Stimulated activated CD4-positive, alpha-beta T cell treated with anti-CD3 and anti-CD28 coated beads, TNF-alpha, amount 100 ng/mL, for 1 hour (primary cell): Measurements from ENCODE around the gene PTPDC1.
"Not testable (repeated sequence)": the region's sequence is repeated elsewhere in the genome, so short reads cannot be mapped to it uniquely, and the experiment has no call there.

ENCODE experiments used
- DNase-seq, 3 donors: peaks; one replicate each; pipeline ENCODE4 v3.0.0-alpha.2; 2020; ENCODE audit warnings: low read depth in 3 of 3, low spot score in 1 of 3

The PTPDC1 gene

DNA sequence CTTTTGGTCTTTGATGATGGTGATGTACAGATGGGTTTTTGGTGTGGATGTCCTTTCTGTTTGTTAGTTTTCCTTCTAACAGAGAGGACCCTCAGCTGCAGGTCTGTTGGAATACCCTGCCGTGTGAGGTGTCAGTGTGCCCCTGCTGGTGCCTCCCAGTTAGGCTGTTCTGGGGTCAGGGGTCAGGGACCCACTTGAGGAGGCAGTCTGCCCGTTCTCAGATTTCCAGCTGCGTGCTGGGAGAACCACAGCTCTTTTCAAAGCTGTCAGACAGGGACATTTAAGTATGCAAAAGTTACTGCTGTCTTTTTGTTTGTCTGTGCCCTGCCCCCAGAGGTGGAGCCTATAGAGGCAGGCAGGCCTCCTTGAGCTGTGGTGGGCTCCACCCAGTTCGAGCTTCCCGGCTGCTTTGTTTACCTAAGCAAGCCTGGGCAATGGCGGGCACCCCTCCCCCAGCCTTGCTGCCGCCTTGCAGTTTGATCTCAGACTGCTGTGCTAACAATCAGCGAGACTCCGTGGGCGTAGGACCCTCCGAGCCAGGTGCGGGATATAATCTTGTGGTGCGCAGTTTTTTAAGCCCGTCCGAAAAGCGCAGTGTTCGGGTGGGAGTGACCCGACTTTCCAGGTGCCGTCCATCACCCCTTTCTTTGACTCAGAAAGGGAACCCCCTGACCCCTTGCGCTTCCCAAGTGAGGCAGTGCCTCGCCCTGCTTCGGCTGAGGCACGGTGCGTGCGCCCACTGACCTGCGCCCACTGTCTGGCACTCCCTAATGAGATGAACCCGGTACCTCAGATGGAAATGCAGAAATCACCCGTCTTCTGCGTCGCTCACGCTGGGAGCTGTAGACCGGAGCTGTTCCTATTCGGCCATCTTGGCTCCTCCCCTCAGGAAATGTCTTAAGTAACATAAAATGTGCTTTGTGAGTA lies 10.2 kb downstream of the PTPDC1 start:
- not testable (repeated sequence) for DNase-seq

DNA sequence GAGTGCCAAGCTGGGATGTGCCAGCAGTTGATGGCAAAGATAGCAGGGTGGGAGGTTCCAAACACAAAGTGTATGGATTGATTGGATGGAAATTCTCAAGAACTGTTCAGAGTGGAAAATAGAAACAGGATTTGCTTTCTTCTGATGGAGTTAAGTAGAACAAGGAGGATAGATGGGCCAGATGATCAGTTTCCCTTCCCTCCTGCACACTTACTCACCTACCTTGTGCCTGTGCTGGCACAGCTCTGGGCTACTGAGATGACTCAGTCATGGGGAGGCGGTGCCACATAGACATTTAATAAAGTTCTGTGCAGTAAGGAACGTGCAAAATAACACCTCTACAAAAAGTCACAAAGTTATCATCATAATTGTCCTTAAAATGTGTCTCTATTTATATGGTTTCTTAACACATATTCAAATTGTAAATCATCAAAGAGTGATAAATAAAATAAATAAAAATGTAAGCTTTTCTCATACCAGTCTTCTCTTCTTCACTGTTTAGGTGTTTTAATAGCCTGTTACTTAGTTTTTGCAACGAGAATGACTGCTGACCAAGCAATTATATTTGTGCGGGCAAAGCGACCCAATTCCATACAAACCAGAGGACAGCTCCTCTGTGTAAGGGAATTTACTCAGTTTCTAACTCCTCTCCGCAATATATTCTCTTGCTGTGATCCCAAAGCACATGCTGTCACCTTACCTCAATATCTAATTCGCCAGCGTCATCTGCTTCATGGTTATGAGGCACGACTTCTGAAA lies 12.7 kb downstream of the PTPDC1 start:
- no peak for DNase-seq

DNA sequence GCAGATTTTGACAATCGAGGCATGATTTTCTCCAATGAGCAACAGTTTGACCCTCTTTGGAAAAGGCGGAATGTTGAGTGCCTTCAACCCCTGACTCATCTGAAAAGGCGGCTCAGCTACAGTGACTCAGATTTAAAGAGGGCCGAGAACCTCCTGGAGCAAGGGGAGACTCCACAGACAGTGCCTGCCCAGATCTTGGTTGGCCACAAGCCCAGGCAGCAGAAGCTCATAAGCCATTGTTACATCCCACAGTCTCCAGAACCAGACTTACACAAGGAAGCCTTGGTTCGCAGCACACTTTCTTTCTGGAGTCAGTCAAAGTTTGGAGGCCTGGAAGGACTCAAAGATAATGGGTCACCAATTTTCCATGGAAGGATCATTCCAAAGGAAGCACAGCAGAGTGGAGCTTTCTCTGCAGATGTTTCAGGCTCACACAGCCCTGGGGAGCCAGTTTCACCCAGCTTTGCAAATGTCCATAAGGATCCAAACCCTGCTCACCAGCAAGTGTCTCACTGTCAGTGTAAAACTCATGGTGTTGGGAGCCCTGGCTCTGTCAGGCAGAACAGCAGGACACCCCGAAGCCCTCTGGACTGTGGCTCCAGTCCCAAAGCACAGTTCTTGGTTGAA lies 13.6 kb downstream of the PTPDC1 start:
- DNase-seq: no peak

DNA sequence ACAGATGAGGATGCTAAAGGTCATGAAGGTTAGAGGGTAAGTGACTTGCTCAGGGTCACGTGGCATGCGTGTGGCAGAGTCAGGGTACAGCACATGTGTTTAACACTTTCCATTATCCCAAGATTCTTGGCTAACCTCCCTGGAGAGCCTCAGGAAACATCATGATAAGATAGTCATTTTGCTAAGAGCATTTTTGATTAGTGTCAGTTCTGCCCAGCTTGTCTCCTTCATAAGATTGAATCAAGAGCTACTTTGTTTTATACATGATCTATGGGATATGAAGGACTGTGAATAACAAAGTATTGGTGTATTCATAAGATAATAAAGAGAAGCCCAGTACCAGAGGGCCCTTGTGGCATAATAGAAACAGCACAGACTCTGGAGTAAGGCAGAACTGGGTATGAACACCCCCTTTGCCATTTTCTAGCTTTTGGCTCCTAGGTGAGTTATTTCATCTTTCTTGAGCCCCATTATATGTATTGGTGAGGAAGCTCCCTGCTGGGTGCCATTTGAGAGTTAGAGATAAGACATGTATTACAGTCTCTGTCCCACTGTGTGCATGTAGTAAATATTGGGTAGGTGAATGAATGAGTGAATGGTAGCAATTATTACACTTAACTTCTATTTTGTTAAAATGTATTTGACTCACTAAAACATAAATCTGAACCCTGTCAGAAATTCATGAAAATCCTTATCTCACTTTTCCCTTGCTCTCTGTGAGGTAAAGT lies 16.1 kb downstream of the PTPDC1 start:
- no peak for DNase-seq

DNA sequence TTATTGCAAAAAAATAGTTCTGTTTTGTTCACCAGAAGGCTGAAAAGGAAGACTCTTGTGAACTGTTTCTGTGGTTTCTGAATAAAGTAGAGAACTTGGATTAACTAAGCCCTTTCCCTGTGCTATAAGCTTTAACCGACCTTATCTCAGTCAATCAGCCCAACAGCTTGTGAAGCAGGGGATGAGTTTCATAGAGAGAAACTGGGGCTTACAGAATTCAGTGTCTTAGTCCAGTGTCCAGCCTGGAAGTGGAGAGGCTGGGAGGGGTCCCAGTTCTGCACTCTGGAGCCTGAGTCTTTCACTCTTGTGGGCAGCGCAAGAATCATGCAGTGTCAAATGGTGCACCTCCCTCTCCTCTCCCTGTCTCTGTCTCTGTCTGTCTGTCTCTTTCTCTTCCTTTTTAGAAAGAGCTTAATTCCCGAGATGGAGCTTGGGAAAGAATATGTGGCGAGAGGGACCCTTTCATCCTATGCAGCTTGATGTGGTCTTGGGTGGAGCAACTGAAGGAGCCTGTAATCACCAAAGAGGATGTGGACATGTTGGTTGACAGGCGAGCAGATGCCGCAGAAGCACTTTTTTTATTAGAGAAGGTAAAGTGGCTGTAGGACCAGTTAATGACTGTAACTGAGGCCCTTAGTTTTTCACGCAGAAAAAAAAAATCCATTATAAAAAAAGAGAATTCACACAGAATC lies 17.0 kb downstream of the PTPDC1 start:
- DNase-seq: no peak

DNA sequence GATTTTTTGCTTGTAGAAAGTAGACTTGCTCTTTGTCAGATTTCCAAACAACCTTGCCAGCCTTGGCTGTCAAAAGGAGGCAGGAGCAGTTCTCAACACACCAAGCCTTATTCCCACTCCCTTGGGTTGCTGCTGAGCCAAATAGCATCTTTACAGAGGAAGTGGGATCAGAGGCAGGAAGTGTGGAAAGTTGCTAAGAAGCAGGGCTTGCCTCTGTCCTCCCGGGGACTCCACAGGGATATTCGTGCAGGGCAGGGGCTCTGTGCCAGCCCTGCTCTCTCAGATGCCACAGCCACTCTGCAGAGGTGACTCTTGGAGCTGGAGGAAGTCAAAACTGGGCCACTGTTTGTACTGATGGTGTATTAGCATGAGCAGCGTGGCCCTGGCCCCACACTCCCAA lies 24.3 kb downstream of the PTPDC1 start:
- DNase-seq: no peak

DNA sequence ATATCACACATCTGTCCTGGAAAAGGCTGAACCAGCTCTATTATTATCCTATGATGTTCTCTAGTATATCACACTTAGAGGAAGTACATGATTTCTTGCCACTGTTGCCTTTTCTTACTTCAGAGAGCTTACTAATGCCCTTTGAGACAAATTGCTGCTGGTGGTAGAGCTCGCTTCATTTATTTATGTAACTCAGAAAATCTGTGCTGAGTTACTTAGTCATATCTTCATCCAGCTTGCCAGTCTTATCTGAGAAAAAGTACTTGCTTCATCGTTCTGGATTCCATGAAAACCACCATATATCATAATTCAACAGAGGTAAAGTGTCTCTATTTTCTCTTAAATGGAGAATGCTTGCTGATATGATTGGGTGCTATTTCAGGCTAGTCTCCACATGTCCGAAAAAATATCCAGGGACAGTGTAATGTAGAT lies 26.6 kb downstream of the PTPDC1 start:
- no peak for DNase-seq

DNA sequence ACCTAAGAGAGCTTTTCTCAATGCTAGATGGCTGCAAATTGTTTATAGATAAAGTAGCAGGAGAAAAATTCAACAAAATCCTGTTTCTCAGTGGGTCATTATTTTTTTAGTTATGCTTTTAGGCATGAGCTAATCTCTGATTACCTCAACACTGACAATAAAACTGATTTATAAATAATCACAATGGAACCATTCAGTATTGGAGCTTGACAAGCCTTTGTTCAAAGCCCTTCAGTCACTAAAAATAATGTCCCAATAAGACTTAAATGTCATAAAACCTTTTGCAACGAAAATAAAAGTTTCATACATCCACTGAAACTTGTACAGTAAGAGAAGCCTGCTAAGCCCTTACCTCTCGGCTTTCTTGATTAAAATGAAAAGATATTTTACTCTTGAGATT lies 27.2 kb downstream of the PTPDC1 start:
- no peak for DNase-seq

DNA sequence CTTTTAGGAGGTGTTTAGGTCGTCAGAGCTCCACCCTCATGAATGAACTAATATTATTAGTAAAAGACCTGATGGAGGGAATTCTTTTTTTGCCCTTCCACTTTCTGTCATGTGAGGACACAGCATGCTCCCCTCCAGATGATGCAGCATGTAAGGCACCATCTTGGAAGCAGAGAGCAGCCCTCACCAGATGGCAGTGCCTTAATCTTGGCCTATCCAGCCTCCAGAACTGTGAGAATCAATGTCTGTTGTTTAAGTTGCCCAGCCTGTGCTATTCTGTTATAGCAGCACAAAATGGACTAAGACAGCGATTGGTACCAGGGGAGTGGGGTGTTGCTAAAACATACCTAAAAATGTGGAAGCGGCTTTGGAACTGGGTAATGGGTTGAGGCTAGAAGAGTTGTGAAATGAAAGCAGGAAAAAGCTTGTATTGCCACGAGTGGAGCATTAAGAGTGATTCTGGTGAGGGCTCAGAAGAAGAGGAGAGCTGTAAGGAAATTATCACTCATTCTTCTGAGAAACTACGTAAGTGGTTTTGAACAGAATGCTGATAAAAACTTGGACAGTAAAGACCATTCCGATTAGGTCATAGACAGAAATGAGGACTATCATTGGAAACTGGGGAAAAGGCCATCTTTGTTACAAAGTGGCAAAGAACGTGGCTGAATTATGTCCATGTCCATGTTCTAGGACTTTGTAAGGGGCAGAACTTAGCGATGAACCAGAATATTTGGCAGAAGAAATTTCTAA lies 28.6 kb downstream of the PTPDC1 start:
- no peak for DNase-seq

DNA sequence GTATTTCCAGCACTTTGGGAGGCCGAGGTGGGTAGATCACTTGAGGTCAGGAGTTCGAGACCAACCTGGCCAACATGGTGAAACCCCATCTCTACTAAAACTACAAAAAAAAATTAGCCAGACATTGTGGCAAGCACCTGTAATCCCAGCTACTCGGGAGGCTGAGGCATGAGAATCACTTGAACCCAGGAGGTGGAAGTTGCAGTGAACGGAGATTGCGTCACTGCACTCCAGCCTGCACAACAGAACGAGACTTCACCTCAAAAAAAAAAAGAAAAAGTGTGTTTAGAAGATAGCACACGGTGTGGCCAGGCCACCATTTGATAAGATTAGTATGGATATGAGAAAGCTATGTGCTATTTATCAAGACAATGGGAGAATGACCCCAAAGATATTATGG lies 35.8 kb downstream of the PTPDC1 start:
- not testable (repeated sequence) for DNase-seq

DNA sequence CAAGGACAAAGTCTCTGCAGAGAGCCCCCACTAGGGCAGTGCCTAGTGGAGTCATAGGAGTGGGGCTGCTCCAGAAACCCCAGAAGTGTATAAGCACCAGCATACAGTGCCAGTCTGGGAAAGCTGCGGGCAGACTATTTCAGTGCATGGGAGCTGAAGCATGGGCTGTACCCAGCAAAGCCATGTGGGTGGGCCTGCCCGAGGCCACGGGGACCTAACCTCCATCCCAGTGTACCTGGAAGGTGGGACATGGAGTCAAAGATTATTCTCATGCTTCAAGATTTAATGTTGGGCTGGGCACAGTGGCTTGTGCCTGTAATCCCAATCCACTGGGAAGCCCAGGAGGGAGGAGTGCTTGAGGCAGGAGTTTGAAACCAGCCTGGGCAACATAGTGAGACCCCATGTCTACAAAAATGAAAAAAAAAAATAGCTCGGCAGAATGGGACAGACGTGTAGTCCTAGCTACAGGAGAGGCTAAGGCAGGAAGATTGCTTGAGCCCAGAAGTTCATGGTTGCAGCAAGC lies 36.7 kb downstream of the PTPDC1 start:
- DNase-seq: no peak

DNA sequence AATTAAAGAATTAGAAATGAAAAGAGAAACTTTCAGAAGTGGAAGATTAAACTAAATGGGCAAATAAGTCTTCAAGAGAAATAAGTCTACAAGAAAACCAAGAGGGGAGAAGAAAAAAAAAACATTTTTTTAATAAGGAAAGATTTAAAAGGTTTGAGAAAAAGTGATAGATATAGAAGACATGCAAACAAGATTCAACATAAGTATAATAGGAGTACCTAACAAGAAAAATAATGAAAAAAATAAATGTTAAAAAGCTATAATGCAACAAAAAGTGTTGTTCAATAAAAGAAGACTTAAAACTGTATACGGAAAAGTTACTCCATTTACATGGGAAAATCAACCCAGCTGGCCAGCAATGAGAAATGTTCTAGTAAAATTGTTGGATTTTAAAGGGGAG lies 42.6 kb downstream of the PTPDC1 start:
- no peak for DNase-seq

DNA sequence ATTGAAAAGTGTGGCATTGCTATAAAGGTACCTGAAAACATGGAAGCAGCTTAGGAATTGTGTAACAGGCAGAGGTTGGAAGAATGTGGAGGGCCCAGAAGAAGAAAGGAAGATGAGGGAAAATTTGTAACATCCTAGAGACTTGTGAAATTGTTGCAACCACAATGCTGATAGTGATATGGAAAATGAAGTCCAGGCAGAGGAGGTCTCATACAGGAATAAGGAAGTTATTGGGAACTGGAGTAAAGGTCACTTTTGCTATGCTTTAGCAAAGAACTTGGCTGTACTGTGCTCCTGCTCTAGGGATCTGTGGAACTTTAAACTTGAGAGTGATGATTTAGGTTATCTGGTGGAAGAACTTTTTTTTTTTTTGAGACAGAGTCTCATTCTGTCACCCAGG lies 43.5 kb downstream of the PTPDC1 start:
- DNase-seq: no peak

DNA sequence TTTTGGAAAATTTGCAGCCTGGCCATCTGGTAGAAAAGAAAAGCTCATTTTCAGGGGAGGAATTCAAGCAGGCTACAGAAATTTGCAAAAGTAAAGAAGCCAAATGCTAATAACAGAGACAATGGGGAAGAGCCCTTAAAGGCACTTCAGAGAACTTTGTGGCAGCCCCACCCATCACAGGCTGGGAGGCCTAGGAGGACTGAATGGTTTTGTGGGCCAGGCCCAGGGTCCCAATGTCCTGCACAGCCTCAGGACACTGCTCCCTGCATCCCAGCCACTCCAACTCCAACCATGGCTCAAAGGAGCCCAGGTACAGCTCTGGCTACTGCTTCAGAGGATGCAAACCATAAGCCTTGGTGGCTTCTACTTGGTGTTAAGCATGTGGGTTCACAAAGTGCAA lies 44.3 kb downstream of the PTPDC1 start:
- no peak for DNase-seq

DNA sequence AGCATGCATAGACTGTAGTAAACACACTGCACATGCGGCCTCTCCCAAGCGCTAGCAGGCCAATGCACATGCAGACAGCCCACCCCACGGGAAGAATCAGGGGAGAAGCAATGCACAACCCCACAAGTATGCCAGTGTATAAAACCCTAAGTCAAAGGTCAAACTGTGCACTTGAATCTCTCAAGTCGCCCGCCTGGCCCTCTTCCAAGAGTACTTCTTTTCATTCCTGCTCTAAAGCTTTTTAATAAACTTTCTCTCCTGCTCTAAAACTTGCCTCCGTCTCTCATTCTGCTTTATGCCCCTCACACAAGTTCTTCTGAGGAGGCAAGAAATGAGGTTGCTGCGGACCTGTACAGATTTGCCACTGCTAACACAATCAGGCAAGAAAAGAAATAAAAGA lies 50.4 kb downstream of the PTPDC1 start:
- no peak for DNase-seq

DNA sequence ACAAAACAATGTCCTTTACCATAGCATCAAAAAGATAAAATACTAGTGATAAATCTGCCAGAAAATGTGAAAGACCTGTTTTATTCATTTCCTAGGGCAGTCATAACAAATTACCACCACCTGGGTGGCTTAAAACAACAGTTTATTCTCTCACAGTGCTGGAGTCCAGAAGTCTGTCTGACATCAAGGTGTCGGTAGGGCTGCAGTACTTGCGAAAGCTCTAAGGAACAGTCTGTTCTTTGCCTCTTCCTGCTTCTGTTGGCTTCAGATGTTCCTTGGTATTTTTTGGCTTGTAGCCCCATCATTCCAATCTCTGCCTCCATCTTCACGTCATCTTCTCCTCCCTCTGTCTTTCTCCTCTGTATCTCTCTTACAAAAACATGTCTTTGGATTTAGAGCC lies 51.0 kb downstream of the PTPDC1 start:
- DNase-seq: no peak

DNA sequence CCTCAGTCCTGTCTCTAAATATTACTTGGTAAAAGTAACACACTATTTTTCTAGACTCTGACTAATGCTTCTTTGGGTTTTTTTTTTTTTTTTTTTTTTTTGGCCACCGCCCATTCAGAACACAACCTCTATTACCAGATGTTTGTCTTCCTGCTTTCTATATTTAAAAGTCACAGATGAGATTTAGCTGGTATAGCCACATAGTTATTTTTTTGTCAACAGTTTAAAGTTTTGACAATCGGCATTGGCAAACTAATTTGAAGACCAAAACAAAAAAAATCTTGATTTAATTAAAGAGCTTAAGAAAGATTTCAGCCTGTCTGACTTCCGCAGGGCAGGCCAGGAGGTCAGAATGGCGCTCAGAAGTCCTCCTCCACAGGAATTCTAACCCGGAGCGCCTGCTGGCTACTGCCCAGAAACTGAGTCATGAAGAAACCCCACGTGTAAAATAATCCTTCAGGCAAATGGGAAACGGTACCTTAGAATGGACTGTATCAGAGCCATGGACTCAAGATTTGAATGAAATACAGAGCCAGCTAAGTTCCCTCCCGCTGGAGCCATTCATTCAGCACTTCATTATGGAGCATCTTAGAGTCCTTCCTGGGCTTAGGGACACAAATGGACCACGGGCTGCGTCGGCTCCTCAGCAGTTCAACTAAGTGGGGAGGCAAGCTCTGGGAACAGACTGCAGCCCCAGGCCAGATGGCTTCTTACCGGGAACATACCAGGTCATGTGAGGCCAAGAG lies 55.6 kb downstream of the PTPDC1 start:
- no peak for DNase-seq

DNA sequence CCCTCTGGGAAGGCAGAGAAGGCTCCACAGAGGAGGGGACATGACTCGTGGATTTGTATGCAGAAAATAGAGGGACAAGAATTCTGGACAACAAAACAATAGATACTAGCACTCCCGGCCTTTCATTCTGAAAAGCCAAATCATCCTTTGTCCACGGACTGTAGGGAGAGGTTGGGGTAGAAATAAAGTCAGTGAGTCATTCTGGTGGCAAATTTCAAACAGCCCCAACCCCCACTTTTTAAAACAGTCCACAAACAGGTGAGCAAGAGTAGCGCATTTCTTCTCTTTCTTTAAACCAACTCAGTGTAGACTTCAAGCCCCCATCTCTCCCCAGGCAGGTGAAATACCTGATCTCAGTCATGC lies 56.1 kb downstream of the PTPDC1 start:
- DNase-seq: no peak
